ENCODE data around the gene SAP130. TPM values are rescaled to one million over a fixed set of nuclear protein-coding genes. Genes with fewer than 3 reads are reported as not detected.

Gene SAP130
- total and polyA plus RNA-seq, 2 of the 4 experiments (the other 2 are of a cell fraction): 6.1 to 17.1 TPM

GRCh38 chr2:128003463-128003862 is 24.4 kb downstream of the SAP130 start:
- H3K36me3 ChIP-seq (ENCODE audit: control insufficient read depth, insufficient read depth, low read length): peaks cover 44% of the 10 kb centered on the region
- no peaks in the 10 kb centered on the region for H4K20me1 ChIP-seq (ENCODE audit: insufficient read depth, low read length)
- no peak overlapping the region for H2BK5ac ChIP-seq (ENCODE audit: low read depth, low read length, poor library complexity, severe bottlenecking)
- dilution Hi-C loops (cut with HindIII; ENCODE audit: low sequenced_read_pairs, unreplicated experiment): no loop called here
- in situ Hi-C loops (cut with MboI; ENCODE audit: low sequenced_read_pairs): no loop called here
- POLR2A ChIA-PET (ENCODE audit: unreplicated experiment): no interaction called here
- BruUV-seq (replicated peaks): no TSS peak
- H4K91ac ChIP-seq (ENCODE audit: insufficient read depth, low read depth, low read length): no peak overlapping the region
- H2BK15ac ChIP-seq (ENCODE audit: low read depth, low read length): no peak overlapping the region
- no peaks in the 10 kb centered on the region for H3K9me1 ChIP-seq (ENCODE audit: insufficient read depth, low read length)
- H3K4me3 ChIP-seq (ENCODE audit: insufficient read depth, low read depth, low read length): no peak overlapping the region
- H4K8ac ChIP-seq (ENCODE audit: low read depth in 2 of 2, low read length in 2 of 2): no peak overlapping the region
- no peaks in the 10 kb centered on the region for H3K4me1 ChIP-seq (ENCODE audit: control insufficient read depth, insufficient read depth, low read length)
- H3K27me3 ChIP-seq (ENCODE audit: control insufficient read depth, insufficient read depth, low read length): no peaks in the 10 kb centered on the region
- WGBS, 2 experiments (ENCODE audit: extremely low coverage in 2 of 2, insufficient read length in 1 of 2): no CpG with 5 or more reads among the region's 6 CpGs
- H3K23ac ChIP-seq (ENCODE audit: low read depth, low read length): no peak overlapping the region
- no peak for ATAC-seq (ENCODE audit: low read depth)
- H4K5ac ChIP-seq (ENCODE audit: low read depth, low read length): no peak overlapping the region
- TF ChIP-seq BHLHE40 (IDR thresholded peaks at IDR 0.05; ENCODE audit: low read depth, low read length): no peak
- TF ChIP-seq MAFK (IDR thresholded peaks at IDR 0.05; ENCODE audit: low read depth, low read length): no peak
- no peak for TF ChIP-seq POLR2A (IDR thresholded peaks at IDR 0.05; ENCODE audit: low read depth, low read length)
- no peak for TF ChIP-seq RFX5 (IDR thresholded peaks at IDR 0.05; ENCODE audit: low read depth, low read length)
- no peak for TF ChIP-seq CTCF (conservative IDR thresholded peaks at IDR 0.05; ENCODE audit: low read depth, low read length)
- TF ChIP-seq, protein P1, sequence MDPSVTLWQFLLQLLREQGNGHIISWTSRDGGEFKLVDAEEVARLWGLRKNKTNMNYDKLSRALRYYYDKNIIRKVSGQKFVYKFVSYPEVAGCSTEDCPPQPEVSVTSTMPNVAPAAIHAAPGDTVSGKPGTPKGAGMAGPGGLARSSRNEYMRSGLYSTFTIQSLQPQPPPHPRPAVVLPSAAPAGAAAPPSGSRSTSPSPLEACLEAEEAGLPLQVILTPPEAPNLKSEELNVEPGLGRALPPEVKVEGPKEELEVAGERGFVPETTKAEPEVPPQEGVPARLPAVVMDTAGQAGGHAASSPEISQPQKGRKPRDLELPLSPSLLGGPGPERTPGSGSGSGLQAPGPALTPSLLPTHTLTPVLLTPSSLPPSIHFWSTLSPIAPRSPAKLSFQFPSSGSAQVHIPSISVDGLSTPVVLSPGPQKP (IDR thresholded peaks at IDR 0.05; ENCODE audit: borderline replicate concordance, low read depth, low read length): no peak
- TF ChIP-seq MAZ (IDR thresholded peaks at IDR 0.05; ENCODE audit: borderline replicate concordance, low read depth, low read length): no peak
- TF ChIP-seq SMC3 (IDR thresholded peaks at IDR 0.05; ENCODE audit: low read depth, low read length): no peak
- H3K18ac ChIP-seq (ENCODE audit: low read depth, low read length): no peak overlapping the region
- H3K79me1 ChIP-seq (ENCODE audit: low read depth in 1 of 2, low read length in 2 of 2): no peaks in the 10 kb centered on the region; a peak in 1 of 4 replicates
- H2BK120ac ChIP-seq (ENCODE audit: low read depth, low read length): no peak overlapping the region
- no peaks in the 10 kb centered on the region for H3K9me3 ChIP-seq (ENCODE audit: control insufficient read depth, insufficient read depth, low read length)
- no peak overlapping the region for H3K4ac ChIP-seq (ENCODE audit: low read depth, low read length)
- no peak overlapping the region for H2BK20ac ChIP-seq (ENCODE audit: low read depth, low read length)
- no peak overlapping the region for H3K56ac ChIP-seq (ENCODE audit: extremely low read depth, insufficient read depth, low read length)
- DNase-seq: no peak
- no peak overlapping the region for H2AK5ac ChIP-seq (ENCODE audit: low read depth, low read length)
- intact Hi-C loops (cut with micrococcal nuclease): loop anchor here (10.0 kb wide), 1 partner anchor 121 kb away; no protein-coding TSS in a partner anchor
- H2AFZ ChIP-seq (replicated peaks; ENCODE audit: low read length, poor library complexity): no peak overlapping the region
- no peak overlapping the region for H3K4me2 ChIP-seq (ENCODE audit: low read depth, low read length)
- CTCF ChIA-PET: no interaction called here
- H3K14ac ChIP-seq (replicated peaks; ENCODE audit: low read depth, low read length): no peak overlapping the region
- H2AK9ac ChIP-seq (replicated peaks; ENCODE audit: low read depth, low read length, poor library complexity): no peak overlapping the region
- H3K9ac ChIP-seq (ENCODE audit: low read depth, low read length): no peak overlapping the region
- no peak overlapping the region for H3K27ac ChIP-seq (ENCODE audit: insufficient read depth, low read length)

All from IMR-90 (cell line).